K562 (cell line): Measurements from ENCODE around the gene COMMD2. TPM values are rescaled to one million over a fixed set of nuclear protein-coding genes. Genes with fewer than 3 reads are reported as not detected.

Experiments
- ATAC-seq: fragments of 200-7000 bp; cut with Tn5 transposase; 3 replicates; pipeline ENCODE4 v1.9.1; 2020; ENCODE audit warnings: moderate library complexity
- BruUV-seq: library from RNA; stranded (reverse); fragments of 400-500 nt; replicated peaks from 2 replicates; lab custom pipeline; 2021; lab: Mats Ljungman, UMichigan
- CTCF ChIA-PET: fragments of 300-600 bp; formaldehyde crosslinking; extraction: SDS; loops from one replicate; lab custom pipeline; 2021; ENCODE audit warnings: low intra/inter-chr PET ratio; lab: Yijun Ruan, JAX
- POLR2A ChIA-PET: fragments of 300-600, 350-650 bp; sonication (Branson Sonifier 250); formaldehyde crosslinking; extraction: SDS; loops from one replicate; lab custom pipeline; 2021; ENCODE audit warnings: antibody characterized with exemption, inconsistent platforms; lab: Yijun Ruan, JAX
- DNase-seq, 4 experiments: peaks; one replicate each; pipeline versions ENCODE4 v3.0.0 to v3.0.0-alpha.2; 2011 to 2018; ENCODE audit warnings: low spot score in 3 of 4, mixed read lengths in 3 of 4; ENCODE audit errors: extremely low read depth in 1 of 4
- FAIRE-seq: peaks from 2 replicates; lab custom pipeline; 2011; peaks lifted over from hg19 to GRCh38; lab: Jason Lieb, UNC
- H2AFZ ChIP-seq: 2 replicates; pipeline ENCODE4 v1.6.0; 2011; ENCODE audit warnings: low read depth, low read length, control low read depth, inconsistent platforms
- H3K27ac ChIP-seq: fragments of 200-600 bp; 3 replicates; pipeline ENCODE4 v1.8.0; 2011; ENCODE audit warnings: low read depth, mild to moderate bottlenecking, control low read depth, inconsistent platforms, low read length, moderate library complexity, mixed read lengths; ENCODE audit errors: extremely low read depth
- H3K27me3 ChIP-seq, 2 experiments: fragments of 300-600 bp in 1 of 2; 2 replicates in 1 of 2; 3 replicates in 1 of 2; pipeline versions ENCODE4 v1.6.0 to v1.8.0; 2011; ENCODE audit warnings: inconsistent platforms in 2 of 2, low read length in 2 of 2, mild to moderate bottlenecking in 1 of 2, mixed read lengths in 1 of 2, moderate library complexity in 1 of 2; ENCODE audit not compliant: control insufficient read depth in 2 of 2, insufficient read depth in 2 of 2
- H3K36me3 ChIP-seq: fragments of 300-600 bp; 3 replicates; pipeline ENCODE4 v1.8.0; 2011; ENCODE audit warnings: mild to moderate bottlenecking, low read length, inconsistent platforms; ENCODE audit not compliant: control insufficient read depth, insufficient read depth
- H3K4me1 ChIP-seq, 2 experiments: fragments of 200-600 bp in 1 of 2; replicated peaks in 1 of 2; 2 replicates in 1 of 2; 3 replicates in 1 of 2; pipeline versions ENCODE4 v1.5.1 to v1.8.0; 2011; ENCODE audit warnings: inconsistent platforms in 2 of 2, low read length in 2 of 2, mild to moderate bottlenecking in 1 of 2, mixed read lengths in 1 of 2, moderate library complexity in 1 of 2; ENCODE audit not compliant: control insufficient read depth in 2 of 2, insufficient read depth in 2 of 2
- H3K4me2 ChIP-seq: 2 replicates; pipeline ENCODE4 v1.6.1; 2011; ENCODE audit warnings: low read length, control low read depth, inconsistent platforms, mixed read lengths; ENCODE audit not compliant: insufficient read depth
- H3K4me3 ChIP-seq: fragments of 200-600 bp; sonication (generic), shearing (Covaris generic); 2 replicates; pipeline ENCODE4 v1.5.1; 2016; ENCODE audit warnings: control low read depth, inconsistent platforms
- H3K79me2 ChIP-seq: fragments of 200-600 bp; 3 replicates; pipeline ENCODE4 v1.8.0; 2011; ENCODE audit warnings: low read length, inconsistent platforms; ENCODE audit not compliant: control insufficient read depth, insufficient read depth
- H3K9ac ChIP-seq, 2 experiments: 2 replicates each; pipeline versions ENCODE4 v1.6.0 to v1.6.1; 2011; ENCODE audit warnings: low read depth in 2 of 2, low read length in 2 of 2, control low read depth in 1 of 2, inconsistent platforms in 1 of 2, mild to moderate bottlenecking in 1 of 2, mixed read lengths in 1 of 2; ENCODE audit not compliant: insufficient read depth in 1 of 2
- H3K9me1 ChIP-seq: one replicate; pipeline ENCODE4 v1.6.0; 2011; ENCODE audit warnings: inconsistent platforms, mild to moderate bottlenecking, low read length, moderate library complexity; ENCODE audit not compliant: control insufficient read depth, insufficient read depth
- H3K9me3 ChIP-seq: replicated peaks from 2 replicates; pipeline ENCODE4 v1.5.1; 2011; ENCODE audit warnings: low read depth, low read length, inconsistent platforms; ENCODE audit not compliant: control insufficient read depth, insufficient read depth
- H4K20me1 ChIP-seq: replicated peaks from 2 replicates; pipeline ENCODE4 v1.6.1; 2011; ENCODE audit warnings: low read length, inconsistent platforms, mixed read lengths; ENCODE audit not compliant: control insufficient read depth, insufficient read depth
- BCOR ChIP-seq: fragments of 450-650 bp; IDR thresholded peaks from 2 replicates; pipeline ENCODE4 v1.6.1; 2016
- DNMT1 ChIP-seq: fragments of 450-650 bp; IDR thresholded peaks from 2 replicates; pipeline ENCODE4 v1.6.1; 2016; ENCODE audit warnings: antibody characterized with exemption, mild to moderate bottlenecking
- FIP1L1 ChIP-seq: fragments of 200-400 bp; formaldehyde crosslinking; IDR thresholded peaks from 2 replicates; pipeline ENCODE4 v1.6.1; 2018; ENCODE audit warnings: mild to moderate bottlenecking, low read depth, low read length; ENCODE audit not compliant: poor library complexity, severe bottlenecking
- FOXK2 ChIP-seq, 2 experiments: fragments of 450-650 bp; IDR thresholded peaks in 1 of 2; conservative IDR thresholded peaks in 1 of 2; 2 replicates each; pipeline ENCODE4 v1.6.1; 2016; ENCODE audit warnings: low read depth in 2 of 2, mild to moderate bottlenecking in 1 of 2
- GATAD2A ChIP-seq: fragments of 450-650 bp; IDR thresholded peaks from 2 replicates; pipeline ENCODE4 v1.6.1; 2017
- NR0B1 ChIP-seq: fragments of 450-650 bp; IDR thresholded peaks from one replicate; pipeline ENCODE4 v1.6.1; 2018; ENCODE audit warnings: mild to moderate bottlenecking, moderate library complexity; ENCODE audit not compliant: partially characterized antibody
- RREB1 ChIP-seq: fragments of 250-450 bp; sonication (Bioruptor Pico); IDR thresholded peaks from 2 replicates; pipeline ENCODE4 v1.4.0; 2020
- TBP ChIP-seq: optimal IDR thresholded peaks from 2 replicates; pipeline ENCODE3; 2011; ENCODE audit warnings: low read depth, low read length, improper control_type of control experiment
- TCF15 ChIP-seq: fragments of 250-450 bp; sonication (Bioruptor Pico); IDR thresholded peaks from 2 replicates; pipeline ENCODE4 v1.8.0; 2022; ENCODE audit warnings: moderate library complexity, mild to moderate bottlenecking, inconsistent platforms
- ZNF134 ChIP-seq: fragments of 250-450 bp; sonication (Bioruptor Pico); conservative IDR thresholded peaks from 2 replicates; pipeline ENCODE4 v1.4.0; 2020
- ZNF785 ChIP-seq: fragments of 250-450 bp; sonication (Bioruptor Pico); IDR thresholded peaks from 2 replicates; pipeline ENCODE4 v1.4.0; 2020; ENCODE audit warnings: mild to moderate bottlenecking
- ZNF79 ChIP-seq: fragments of 250-450 bp; sonication (Bioruptor Pico); IDR thresholded peaks from 2 replicates; pipeline ENCODE4 v1.4.0; 2020; ENCODE audit warnings: low read depth, mild to moderate bottlenecking, moderate library complexity
- WGBS: fragments of 100-300 bp; shearing (Covaris generic); methylation state at CpG from one replicate; pipeline ENCODE4 v1.1.6; 2016; ENCODE audit warnings: low coverage, mixed read lengths; ENCODE audit not compliant: insufficient coverage; ENCODE audit errors: missing lambda C conversion rate; 5-methylcytosine and 5-hydroxymethylcytosine counted together
- in situ Hi-C: fragments of 300-500 bp; cut with MboI; formaldehyde crosslinking; loops from 4 replicates; pipeline ENCODE4 v1.15.0; 2018; ENCODE audit warnings: inconsistent platforms, mixed read lengths
- intact Hi-C: fragments of 100-400 bp; cut with micrococcal nuclease; formaldehyde crosslinking; loops from 2 replicates; pipeline ENCODE4 v1.14.2; 2022
- polyA plus RNA-seq, 8 experiments: library from polyadenylated mRNA; depleted of rRNA in 4 of 8; stranded (reverse) in 5 of 8; unstranded in 3 of 8; fragments of >200 nt; fragmentation: Nextera tagmentation in 2 of 8; fragmentation: Illumina TruSeq in 1 of 8; extraction: Ambion mirVana in 2 of 8; extraction: Trizol in 1 of 8; gene quantifications; 2 replicates each; pipeline versions ENCODE4 v1.2.1 to v1.2.3, GENCODE V29; 2011 to 2014; ENCODE audit warnings: inconsistent platforms in 1 of 8, missing spikeins in 1 of 8
- total RNA-seq, 7 experiments: library from RNA; depleted of rRNA in 6 of 7; stranded (reverse); fragments of >200 nt in 6 of 7; fragmentation: Illumina TruSeq in 2 of 7; extraction: Trizol in 2 of 7; gene quantifications; 2 replicates each; pipeline versions ENCODE4 v1.2.1 to v1.2.3, GENCODE V29; 2011 to 2021; ENCODE audit warnings: low replicate concordance in 1 of 7

Gene COMMD2
- total and polyA plus RNA-seq, 9 of the 15 experiments (the other 6 are each of a cell fraction or from before 2014, with no cell fraction given) = 25.8 to 102 (median 41.8) TPM

- peaks cover 6 to 10% of the 10 kb centered on the region in 2 experiments; a peak in 3 of 5 replicates for H3K27me3 ChIP-seq
- 7% methylated on average over 1 of the region's 1 CpG for WGBS
- no peaks in the 10 kb centered on the region for H3K9me3 ChIP-seq
- H3K79me2 ChIP-seq = no peaks in the 10 kb centered on the region
- H3K4me1 ChIP-seq = no peaks in the 10 kb centered on the region
- no peak overlapping the region for H3K9ac ChIP-seq
- H3K27ac ChIP-seq = no peak overlapping the region
- FAIRE-seq (no peak), ATAC-seq (no peak), DNase-seq (no peak)
- in situ Hi-C loops (no loop called here), intact Hi-C loops (no loop called here)
- ChIA-PET POLR2A (interaction anchor here (0.8 kb wide), 1 partner anchor 16 kb away, joined by 3 read pairs; no protein-coding TSS in a partner anchor), CTCF (no interaction called here)
- no peaks in the 10 kb centered on the region for H3K36me3 ChIP-seq
- no peak overlapping the region for H2AFZ ChIP-seq
- no peak overlapping the region for H3K4me2 ChIP-seq
- H4K20me1 ChIP-seq = no peaks in the 10 kb centered on the region
- no peak for TF ChIP-seq DNMT1
- TF ChIP-seq RREB1 (CRISPR knock-in tag) = no peak
- no peak for TF ChIP-seq BCOR
- no peak for TF ChIP-seq ZNF134 (CRISPR knock-in tag)
- no peak for TF ChIP-seq TBP
- no peak for TF ChIP-seq FOXK2 (conservative IDR thresholded peaks at IDR 0.05 in 1 of 2, IDR thresholded peaks at IDR 0.05 in 1 of 2; ENCODE audit: low read depth in 2 of 2)
- no peak for TF ChIP-seq ZNF785 (CRISPR knock-in tag)
- TF ChIP-seq TCF15 (CRISPR knock-in tag) = no peak
- TF ChIP-seq GATAD2A = no peak
- no peak for TF ChIP-seq NR0B1
- no peak for TF ChIP-seq ZNF79 (CRISPR knock-in tag)
- TF ChIP-seq FIP1L1 = no peak
- H3K9me1 ChIP-seq = no peaks in the 10 kb centered on the region
- H3K4me3 ChIP-seq = no peak overlapping the region
- BruUV-seq = no TSS peak
These were observed 23.9 kb upstream of the COMMD2 start for GRCh38 chr3:149776170-149776569.
